ENCODE results near the gene VGLL2.
A peak's percentile ranks its signal among the peaks of the same experiment; 100 is the strongest.
"Not testable (repeated sequence)": the region's sequence is repeated elsewhere in the genome, so short reads cannot be mapped to it uniquely, and the experiment has no call there.

Gene VGLL2

GRCh38 chr6:117265410-117266256 is at the start of gene VGLL2:
VGLL2 (plus strand) TSS chr6:117265558; CDS start chr6:117265764, 206 bp downstream.
- Histone ChIP-seq H3K4me3 (peak within 1 kb of the TSS; percentile 5 to 36 (median 17)), H3K27ac (no peak within 1 kb of the TSS)

- Histone ChIP-seq H3K4me3 (no peak overlapping the region), H3K27ac (no peak overlapping the region)
These were observed 42.5 kb upstream of the VGLL2 start for GRCh38 chr6:117222861-117223260.

- Histone ChIP-seq H3K4me3 (no peak overlapping the region), H3K27ac (no peak overlapping the region)
These were observed 38.6 kb upstream of the VGLL2 start for GRCh38 chr6:117226778-117227177.

- Histone ChIP-seq H3K4me3 (no peak overlapping the region), H3K27ac (no peak overlapping the region)
These were observed 38.0 kb upstream of the VGLL2 start for GRCh38 chr6:117227245-117227962.

- H3K4me3 ChIP-seq: no peak overlapping the region
- H3K27ac ChIP-seq: no peak overlapping the region
These were observed 37.2 kb upstream of the VGLL2 start for GRCh38 chr6:117228202-117228601.

GRCh38 chr6:117229870-117230269 is 35.5 kb upstream of the VGLL2 start:
- H3K4me3 ChIP-seq: no peak overlapping the region
- H3K27ac ChIP-seq: no peak overlapping the region

GRCh38 chr6:117231466-117231865 is 33.9 kb upstream of the VGLL2 start:
- Histone ChIP-seq H3K27ac (no peak overlapping the region), H3K4me3 (no peak overlapping the region)

GRCh38 chr6:117232196-117232595 is 33.2 kb upstream of the VGLL2 start:
- Histone ChIP-seq H3K27ac (no peak overlapping the region), H3K4me3 (no peak overlapping the region)

- no peak overlapping the region for H3K4me3 ChIP-seq
- H3K27ac ChIP-seq: no peak overlapping the region
These were observed 32.2 kb upstream of the VGLL2 start for GRCh38 chr6:117233145-117233544.

GRCh38 chr6:117237561-117237960 is 27.8 kb upstream of the VGLL2 start:
- no peak overlapping the region for H3K27ac ChIP-seq
- H3K4me3 ChIP-seq: no peak overlapping the region

GRCh38 chr6:117244571-117244970 is 20.8 kb upstream of the VGLL2 start:
- H3K27ac ChIP-seq, H3K4me3 ChIP-seq: not testable (repeated sequence)

- not testable (repeated sequence) for H3K4me3 ChIP-seq
These were observed 20.4 kb upstream of the VGLL2 start for GRCh38 chr6:117244979-117245378.

GRCh38 chr6:117253785-117254184 is 11.6 kb upstream of the VGLL2 start:
- Histone ChIP-seq H3K4me3 (no peak overlapping the region), H3K27ac (no peak overlapping the region)

More at GRCh38 chr6:117244979-117245378, 20.4 kb upstream of the VGLL2 start:
- H3K27ac ChIP-seq: not testable (repeated sequence)

- no peak overlapping the region for H3K4me3 ChIP-seq
- H3K27ac ChIP-seq: no peak overlapping the region
These were observed 2.6 kb upstream of the VGLL2 start for GRCh38 chr6:117262799-117263198.

- Histone ChIP-seq H3K4me3 (no peak overlapping the region), H3K27ac (no peak overlapping the region)
These were observed 1.9 kb upstream of the VGLL2 start for GRCh38 chr6:117263353-117263927.

- H3K4me3 ChIP-seq: peak overlapping the region in 4 of 7 experiments; percentile 12 to 36 (median 28)
- no peak overlapping the region for H3K27ac ChIP-seq
These were observed 1.0 kb upstream of the VGLL2 start for GRCh38 chr6:117264369-117264691.

GRCh38 chr6:117264692-117265409 is 507 bp upstream of the VGLL2 start:
- H3K4me3 ChIP-seq: peak overlapping the region; percentile 5 to 36 (median 17)
- no peak overlapping the region for H3K27ac ChIP-seq

GRCh38 chr6:117266257-117267053 is 1.1 kb downstream of the VGLL2 start:
- H3K4me3 ChIP-seq: peak overlapping the region in 1 of 7 experiments; percentile 36

GRCh38 chr6:117267054-117267347 is 1.6 kb downstream of the VGLL2 start:
- no peak overlapping the region for H3K27ac ChIP-seq
- no peak overlapping the region for H3K4me3 ChIP-seq

More at GRCh38 chr6:117266257-117267053, 1.1 kb downstream of the VGLL2 start:
- no peak overlapping the region for H3K27ac ChIP-seq
